CD14-positive monocyte (primary cell): ENCODE measurements around the gene EXOSC10. TPM values are rescaled to one million over a fixed set of nuclear protein-coding genes. Genes with fewer than 3 reads are reported as not detected.

Experiments used
- DNase-seq, 3 donors: peaks; one replicate each; pipeline ENCODE4 v3.0.0-alpha.2; 2011 to 2022
- H2AFZ ChIP-seq: 2 replicates; pipeline ENCODE4 v1.6.0; 2012; ENCODE audit warnings: mild to moderate bottlenecking, low read depth, low read length, inconsistent platforms; ENCODE audit not compliant: insufficient read depth, poor library complexity, severe bottlenecking
- H3K27ac ChIP-seq, 2 donors: 1 replicate in 1 of 2; 2 replicates in 1 of 2; pipeline ENCODE4 v1.5.1; 2012 to 2013; ENCODE audit warnings: low read length in 2 of 2, control low read depth in 1 of 2, inconsistent platforms in 1 of 2, low read depth in 1 of 2, mild to moderate bottlenecking in 1 of 2
- H3K27me3 ChIP-seq, 2 donors: one replicate each; pipeline versions ENCODE4 v1.6.0 to v1.6.1; 2011 to 2013; ENCODE audit warnings: low read length in 2 of 2; ENCODE audit not compliant: control insufficient read depth in 2 of 2, insufficient read depth in 2 of 2
- H3K36me3 ChIP-seq, 2 donors: replicated peaks in 1 of 2; 1 replicate in 1 of 2; 2 replicates in 1 of 2; pipeline versions ENCODE4 v1.5.1 to v1.6.1; 2012 to 2013; ENCODE audit warnings: low read length in 2 of 2, control low read depth in 1 of 2, inconsistent platforms in 1 of 2, mild to moderate bottlenecking in 1 of 2; ENCODE audit not compliant: insufficient read depth in 2 of 2, control insufficient read depth in 1 of 2
- H3K4me1 ChIP-seq, 2 donors: 1 replicate in 1 of 2; 2 replicates in 1 of 2; pipeline versions ENCODE4 v1.5.1 to v1.6.1; 2012 to 2013; ENCODE audit warnings: low read length in 2 of 2, control low read depth in 1 of 2, inconsistent platforms in 1 of 2, mild to moderate bottlenecking in 1 of 2, moderate library complexity in 1 of 2; ENCODE audit not compliant: insufficient read depth in 2 of 2, control insufficient read depth in 1 of 2
- H3K4me2 ChIP-seq: replicated peaks from 2 replicates; pipeline ENCODE3; 2012; ENCODE audit warnings: low read length, moderate library complexity, mild to moderate bottlenecking; ENCODE audit not compliant: poor library complexity, severe bottlenecking; ENCODE audit errors: extremely low read depth
- H3K4me3 ChIP-seq, 3 experiments: fragments of 200-600 bp in 1 of 3; sonication (generic) in 1 of 3; replicated peaks in 1 of 3; 1 replicate in 2 of 3; 2 replicates in 1 of 3; pipeline ENCODE4 v1.5.1; 2011 to 2013; ENCODE audit warnings: low read length in 3 of 3, mild to moderate bottlenecking in 3 of 3, control low read depth in 2 of 3, low read depth in 2 of 3, inconsistent platforms in 1 of 3, moderate library complexity in 1 of 3
- H3K79me2 ChIP-seq: 2 replicates; pipeline ENCODE4 v1.6.0; 2012; ENCODE audit warnings: mild to moderate bottlenecking, control low read depth, inconsistent platforms, low read length, moderate library complexity; ENCODE audit not compliant: insufficient read depth
- H3K9ac ChIP-seq: 2 replicates; pipeline ENCODE4 v1.6.0; 2017; ENCODE audit warnings: low read length, mild to moderate bottlenecking; ENCODE audit not compliant: insufficient read depth, poor library complexity, severe bottlenecking
- H3K9me3 ChIP-seq, 2 donors: replicated peaks in 1 of 2; 1 replicate in 1 of 2; 2 replicates in 1 of 2; pipeline versions ENCODE4 v1.5.1 to v1.6.1; 2012 to 2013; ENCODE audit warnings: low read length in 2 of 2, control low read depth in 1 of 2; ENCODE audit not compliant: control insufficient read depth in 1 of 2, insufficient read depth in 1 of 2
- H4K20me1 ChIP-seq: 2 replicates; pipeline ENCODE4 v1.6.0; 2012; ENCODE audit warnings: mild to moderate bottlenecking, low read length, control low read depth, moderate library complexity; ENCODE audit not compliant: insufficient read depth
- H3K27ac Mint-ChIP-seq, 7 donors: one replicate each; pipeline ENCODE4 v1.8.0; 2020; ENCODE audit warnings: mild to moderate bottlenecking in 7 of 7, mixed read lengths in 7 of 7, moderate library complexity in 6 of 7, inconsistent platforms in 2 of 7
- H3K27me3 Mint-ChIP-seq, 3 donors: one replicate each; pipeline ENCODE4 v1.8.0; 2021 to 2022; ENCODE audit warnings: low read depth in 3 of 3, mild to moderate bottlenecking in 3 of 3, mixed read lengths in 3 of 3, moderate library complexity in 3 of 3, inconsistent platforms in 1 of 3
- H3K36me3 Mint-ChIP-seq, 2 donors: one replicate each; pipeline ENCODE4 v1.8.0; 2020; ENCODE audit warnings: mixed read lengths in 2 of 2, inconsistent platforms in 1 of 2, mild to moderate bottlenecking in 1 of 2
- H3K4me1 Mint-ChIP-seq: one replicate; pipeline ENCODE4 v1.8.0; 2020; ENCODE audit warnings: mild to moderate bottlenecking, mixed read lengths
- H3K4me3 Mint-ChIP-seq, 2 donors: one replicate each; pipeline ENCODE4 v1.8.0; 2020; ENCODE audit warnings: mild to moderate bottlenecking in 2 of 2, mixed read lengths in 2 of 2, moderate library complexity in 1 of 2
- H3K9me3 Mint-ChIP-seq, 7 donors: one replicate each; pipeline ENCODE4 v1.8.0; 2020 to 2022; ENCODE audit warnings: mixed read lengths in 7 of 7, mild to moderate bottlenecking in 6 of 7, moderate library complexity in 6 of 7, inconsistent platforms in 2 of 7
- WGBS: methylation state at CpG from one replicate; pipeline ENCODE4 v1.1.5; 2013; ENCODE audit warnings: missing lambda C conversion rate; ENCODE audit not compliant: insufficient coverage; 5-methylcytosine and 5-hydroxymethylcytosine counted together
- intact Hi-C, 2 donors: fragments of 100-400 bp; cut with micrococcal nuclease; formaldehyde crosslinking; loops; one replicate each; pipeline versions ENCODE4 v1.15.0 to v1.15.1; 2023
- polyA plus RNA-seq, 3 donors: library from polyadenylated mRNA; depleted of rRNA in 1 of 3; unstranded in 2 of 3; stranded (reverse) in 1 of 3; fragments of 300-500 nt in 2 of 3; fragments of >200 nt in 1 of 3; fragmentation: Illumina TruSeq in 2 of 3; gene quantifications; 1 replicate in 2 of 3; 2 replicates in 1 of 3; pipeline ENCODE4 v1.2.3, GENCODE V29; 2012 to 2021
- TF ChIP-seq, protein P1 (sequence below): fragments of 200-600 bp; IDR thresholded peaks from one replicate; pipeline ENCODE4 v1.8.0; 2022; ENCODE audit warnings: antibody characterized with exemption, mild to moderate bottlenecking

EXOSC10 gene
- polyA plus RNA-seq, 3 donors, result 24.0 to 66.3 (median 27.4) TPM

DNA sequence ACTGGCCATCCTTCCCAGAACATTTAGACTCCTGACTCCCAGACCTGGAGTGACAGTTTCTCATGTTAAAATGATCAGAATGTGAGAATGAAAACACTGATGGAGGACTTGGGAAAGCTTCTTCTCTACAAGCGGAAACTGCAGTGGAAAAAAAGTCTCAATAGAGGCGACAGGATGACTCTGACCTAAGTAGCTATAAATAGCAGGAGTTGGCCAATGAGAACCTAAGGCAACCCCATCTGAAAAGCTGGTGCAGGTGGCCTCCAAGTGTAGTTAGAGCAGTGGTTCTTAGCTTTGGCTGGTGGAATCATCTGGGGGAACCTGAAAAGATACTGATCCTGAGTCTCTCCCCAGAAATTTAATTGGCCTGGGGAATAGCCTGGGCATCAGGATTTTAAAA is 44.2 kb upstream of the EXOSC10 start:
- Histone ChIP-seq H2AFZ (no peak overlapping the region), H3K4me1 (no peaks in the 10 kb centered on the region), H3K27ac (no peak overlapping the region), H4K20me1 (no peaks in the 10 kb centered on the region), H3K4me2 (no peak overlapping the region), H3K4me3 (no peak overlapping the region), H3K36me3 (peaks cover 76 to 91% of the 10 kb centered on the region in 2 donors), H3K9ac (no peak overlapping the region), H3K9me3 (no peaks in the 10 kb centered on the region), H3K79me2 (no peaks in the 10 kb centered on the region), H3K27me3 (no peaks in the 10 kb centered on the region)
- WGBS, result 100% methylated on average over 1 of the region's 2 CpGs
- peaks cover 70 to 86% of the 10 kb centered on the region in 2 donors for H3K36me3 Mint-ChIP-seq
- no peak overlapping the region for H3K4me3 Mint-ChIP-seq
- TF ChIP-seq, protein P1, sequence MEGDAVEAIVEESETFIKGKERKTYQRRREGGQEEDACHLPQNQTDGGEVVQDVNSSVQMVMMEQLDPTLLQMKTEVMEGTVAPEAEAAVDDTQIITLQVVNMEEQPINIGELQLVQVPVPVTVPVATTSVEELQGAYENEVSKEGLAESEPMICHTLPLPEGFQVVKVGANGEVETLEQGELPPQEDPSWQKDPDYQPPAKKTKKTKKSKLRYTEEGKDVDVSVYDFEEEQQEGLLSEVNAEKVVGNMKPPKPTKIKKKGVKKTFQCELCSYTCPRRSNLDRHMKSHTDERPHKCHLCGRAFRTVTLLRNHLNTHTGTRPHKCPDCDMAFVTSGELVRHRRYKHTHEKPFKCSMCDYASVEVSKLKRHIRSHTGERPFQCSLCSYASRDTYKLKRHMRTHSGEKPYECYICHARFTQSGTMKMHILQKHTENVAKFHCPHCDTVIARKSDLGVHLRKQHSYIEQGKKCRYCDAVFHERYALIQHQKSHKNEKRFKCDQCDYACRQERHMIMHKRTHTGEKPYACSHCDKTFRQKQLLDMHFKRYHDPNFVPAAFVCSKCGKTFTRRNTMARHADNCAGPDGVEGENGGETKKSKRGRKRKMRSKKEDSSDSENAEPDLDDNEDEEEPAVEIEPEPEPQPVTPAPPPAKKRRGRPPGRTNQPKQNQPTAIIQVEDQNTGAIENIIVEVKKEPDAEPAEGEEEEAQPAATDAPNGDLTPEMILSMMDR, result no peak
- no peaks in the 10 kb centered on the region for H3K4me1 Mint-ChIP-seq
- intact Hi-C loops, result no loop called here
- no peaks in the 10 kb centered on the region for H3K27me3 Mint-ChIP-seq
- H3K9me3 Mint-ChIP-seq, result no peaks in the 10 kb centered on the region
- no peak overlapping the region for H3K27ac Mint-ChIP-seq
- no peak for DNase-seq

DNA sequence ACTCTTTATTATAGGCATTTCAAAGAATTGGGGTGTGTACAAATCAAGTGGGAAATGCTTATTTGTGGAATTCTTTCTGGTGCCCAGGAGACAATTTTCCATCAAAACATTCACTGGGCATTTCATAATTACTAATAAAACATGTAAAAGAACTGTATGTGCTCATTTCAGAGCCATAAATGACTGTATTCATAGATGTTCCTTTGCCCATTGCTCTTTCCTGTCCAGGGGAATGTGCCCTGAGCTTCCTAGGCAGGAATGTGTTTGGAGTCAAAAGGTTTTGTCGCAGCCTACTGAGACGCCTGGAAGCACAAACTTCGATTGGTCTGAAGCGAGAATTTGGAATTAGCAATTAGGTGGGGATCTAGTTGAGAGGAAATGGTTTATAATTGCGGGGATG is 43.7 kb upstream of the EXOSC10 start:
- no peaks in the 10 kb centered on the region for H4K20me1 ChIP-seq
- DNase-seq, result no peak
- H3K4me2 ChIP-seq, result no peak overlapping the region
- no peak overlapping the region for H2AFZ ChIP-seq
- Mint-ChIP-seq H3K36me3 (peaks cover 73 to 86% of the 10 kb centered on the region in 2 donors), H3K4me1 (no peaks in the 10 kb centered on the region), H3K9me3 (no peaks in the 10 kb centered on the region), H3K27me3 (no peaks in the 10 kb centered on the region), H3K27ac (peak overlapping the region in 1 of 7 donors; percentile 2), H3K4me3 (no peak overlapping the region)
- TF ChIP-seq, protein P1, result no peak
- no peaks in the 10 kb centered on the region for H3K9me3 ChIP-seq
- no peak overlapping the region for H3K27ac ChIP-seq
- intact Hi-C loops, result no loop called here
- H3K79me2 ChIP-seq, result no peaks in the 10 kb centered on the region
- H3K27me3 ChIP-seq, result no peaks in the 10 kb centered on the region
- peaks cover 77 to 91% of the 10 kb centered on the region in 2 donors for H3K36me3 ChIP-seq
- H3K4me3 ChIP-seq, result no peak overlapping the region
- 95% methylated on average over 3 of the region's 5 CpGs for WGBS
- no peaks in the 10 kb centered on the region for H3K4me1 ChIP-seq
- no peak overlapping the region for H3K9ac ChIP-seq
